HepG2 (cell line): ENCODE data around the gene TLR1. TPM values are rescaled to one million over a fixed set of nuclear protein-coding genes. Genes with fewer than 3 reads are reported as not detected.

Experiments used
- ATAC-seq: fragments of 200-7000 bp; cut with Tn5 transposase; 3 replicates; pipeline ENCODE4 v1.9.1; 2020; ENCODE audit warnings: mild to moderate bottlenecking, moderate library complexity
- BruUV-seq: library from RNA; stranded (reverse); fragments of 400-500 nt; replicated peaks from 2 replicates; lab custom pipeline; 2021; lab: Mats Ljungman, UMichigan
- CTCF ChIA-PET: fragments of 300-600 bp; formaldehyde crosslinking; extraction: SDS; loops from one replicate; lab custom pipeline; 2021; ENCODE audit warnings: low total read pairs, inconsistent platforms, low intra/inter-chr PET ratio; lab: Yijun Ruan, JAX
- POLR2A ChIA-PET: fragments of 350-600 bp; sonication (Branson Sonifier 250); formaldehyde crosslinking; loops from one replicate; lab custom pipeline; 2020; ENCODE audit warnings: antibody characterized with exemption, inconsistent platforms; lab: Yijun Ruan, JAX
- DNase-seq: peaks from one replicate; pipeline ENCODE4 v3.0.0-alpha.2; 2015; ENCODE audit warnings: low spot score
- FAIRE-seq: peaks from 3 replicates; lab custom pipeline; 2011; peaks lifted over from hg19 to GRCh38; lab: Jason Lieb, UNC
- H2AFZ ChIP-seq: one replicate; pipeline ENCODE4 v1.6.1; 2011; ENCODE audit warnings: low read length, inconsistent platforms
- H3K27ac ChIP-seq: fragments of 300-600 bp; 3 replicates; pipeline ENCODE4 v1.8.0; 2011; ENCODE audit warnings: mixed run types, mild to moderate bottlenecking, mixed read lengths, low read length, inconsistent platforms; ENCODE audit not compliant: insufficient read depth; ENCODE audit errors: extremely low read length
- H3K27me3 ChIP-seq, 2 experiments: fragments of 200-600 bp in 1 of 2; 2 replicates in 1 of 2; 3 replicates in 1 of 2; pipeline versions ENCODE4 v1.6.0 to v1.8.0; 2011; ENCODE audit warnings: low read length in 2 of 2, mild to moderate bottlenecking in 2 of 2, moderate library complexity in 2 of 2, inconsistent platforms in 1 of 2; ENCODE audit not compliant: insufficient read depth in 2 of 2, control insufficient read depth in 1 of 2
- H3K36me3 ChIP-seq, 2 experiments: fragments of 200-600 bp in 1 of 2; replicated peaks in 1 of 2; 2 replicates in 1 of 2; 3 replicates in 1 of 2; pipeline versions ENCODE4 v1.5.1 to v1.8.0; 2011; ENCODE audit warnings: low read length in 2 of 2, inconsistent platforms in 1 of 2; ENCODE audit not compliant: insufficient read depth in 2 of 2, control insufficient read depth in 1 of 2
- H3K4me1 ChIP-seq: 2 replicates; pipeline ENCODE4 v1.5.1; 2012; ENCODE audit warnings: low read length, inconsistent platforms; ENCODE audit not compliant: insufficient read depth
- H3K4me2 ChIP-seq: 2 replicates; pipeline ENCODE4 v1.6.0; 2011; ENCODE audit warnings: low read depth, low read length, inconsistent platforms
- H3K4me3 ChIP-seq, 3 experiments: fragments of 200-600 bp in 1 of 3; sonication (generic), shearing (Covaris generic) in 1 of 3; replicated peaks in 1 of 3; 2 replicates each; pipeline ENCODE4 v1.5.1; 2011 to 2016; ENCODE audit warnings: low read length in 3 of 3, inconsistent platforms in 2 of 3, low read depth in 2 of 3, mild to moderate bottlenecking in 2 of 3, control low read depth in 1 of 3, mixed read lengths in 1 of 3; ENCODE audit not compliant: insufficient read depth in 1 of 3
- H3K79me2 ChIP-seq: one replicate; pipeline ENCODE4 v1.6.1; 2011; ENCODE audit warnings: low read length, inconsistent platforms; ENCODE audit not compliant: insufficient read depth
- H3K9ac ChIP-seq: 2 replicates; pipeline ENCODE4 v1.6.0; 2011; ENCODE audit warnings: mild to moderate bottlenecking, low read depth, low read length, inconsistent platforms; ENCODE audit not compliant: insufficient read depth
- H3K9me3 ChIP-seq: 2 replicates; pipeline ENCODE4 v1.5.1; 2012; ENCODE audit warnings: mild to moderate bottlenecking, low read length
- H4K20me1 ChIP-seq: 2 replicates; pipeline ENCODE4 v1.6.0; 2011; ENCODE audit warnings: inconsistent platforms, mild to moderate bottlenecking, low read length, moderate library complexity; ENCODE audit not compliant: insufficient read depth
- GABPB1 ChIP-seq: IDR thresholded peaks from 2 replicates; pipeline ENCODE4 v1.6.1; 2016; ENCODE audit warnings: mild to moderate bottlenecking, missing genetic modification reagents, moderate library complexity, missing compliant biosample characterization
- KDM6A ChIP-seq: IDR thresholded peaks from 2 replicates; pipeline ENCODE4 v1.6.1; 2016; ENCODE audit warnings: low read depth
- PRPF4 ChIP-seq: fragments of 200-400 bp; formaldehyde crosslinking; IDR thresholded peaks from 2 replicates; pipeline ENCODE4 v1.6.1; 2016; ENCODE audit warnings: low read length, low read depth; ENCODE audit not compliant: poor library complexity, severe bottlenecking
- ZNF335 ChIP-seq: sonication (generic); formaldehyde crosslinking; IDR thresholded peaks from 2 replicates; pipeline ENCODE4 v1.4.0; 2020; ENCODE audit warnings: missing genetic modification reagents
- ZNF451 ChIP-seq: sonication (generic); formaldehyde crosslinking; IDR thresholded peaks from 2 replicates; pipeline ENCODE4 v1.5.0; 2020; ENCODE audit warnings: mild to moderate bottlenecking, missing genetic modification reagents
- ZNF589 ChIP-seq: sonication (generic); formaldehyde crosslinking; conservative IDR thresholded peaks from 2 replicates; pipeline ENCODE4 v1.8.0; 2022; ENCODE audit warnings: mild to moderate bottlenecking, moderate library complexity, missing genetic modification reagents
- ZNF839 ChIP-seq: sonication (generic); formaldehyde crosslinking; IDR thresholded peaks from 2 replicates; pipeline ENCODE4 v1.4.0; 2020; ENCODE audit warnings: missing genetic modification reagents, mild to moderate bottlenecking, borderline replicate concordance
- in situ Hi-C: cut with HindIII; loops from 2 replicates; pipeline ENCODE4 v1.10.0; 2017; ENCODE audit warnings: low pct_unique_long_range_greater_than_20kb; ENCODE audit not compliant: extremely low pct_ligation_motif_present
- intact Hi-C: fragments of 100-400 bp; cut with micrococcal nuclease; formaldehyde crosslinking; loops from one replicate; pipeline ENCODE4 v1.10.0; 2022; ENCODE audit not compliant: unreplicated experiment
- polyA plus RNA-seq, 8 experiments: library from polyadenylated mRNA; depleted of rRNA in 3 of 8; stranded (reverse) in 7 of 8; unstranded in 1 of 8; fragments of >200 nt; fragmentation: Illumina TruSeq in 4 of 8; extraction: Trizol in 4 of 8; gene quantifications; 2 replicates each; pipeline versions ENCODE4 v1.2.1 to v1.2.3, GENCODE V29; 2011 to 2016; ENCODE audit warnings: low read depth in 4 of 8, missing spikeins in 1 of 8, mixed read lengths in 1 of 8; ENCODE audit not compliant: insufficient read depth in 1 of 8
- small RNA-seq, 3 experiments: library from RNA; depleted of rRNA; stranded (forward); fragments of <200 nt; gene quantifications; one replicate each; pipeline ENCODE3, GENCODE V24; 2012; ENCODE audit warnings: low read depth in 2 of 3, low replicate concordance in 1 of 3; ENCODE audit not compliant: insufficient read length in 3 of 3, insufficient read depth in 2 of 3
- total RNA-seq, 5 experiments: library from RNA; depleted of rRNA; stranded (reverse); fragments of >200 nt; fragmentation: Illumina TruSeq; extraction: Trizol; gene quantifications; 2 replicates each; pipeline ENCODE4 v1.2.3, GENCODE V29; 2016; ENCODE audit warnings: low read depth in 1 of 5
- TF ChIP-seq, protein P1 (sequence below): IDR thresholded peaks from 2 replicates; pipeline ENCODE4 v1.6.1; 2016; ENCODE audit warnings: low read depth, borderline replicate concordance
- TF ChIP-seq, protein P2 (sequence below): IDR thresholded peaks from 2 replicates; pipeline ENCODE4 v1.6.1; 2016; ENCODE audit warnings: low read depth

The TLR1 gene
- total and polyA plus RNA-seq, 2 of the 13 experiments (the other 11 are each of a cell fraction or from before 2014, with no cell fraction given) = 0.08 to 0.11 TPM

DNA sequence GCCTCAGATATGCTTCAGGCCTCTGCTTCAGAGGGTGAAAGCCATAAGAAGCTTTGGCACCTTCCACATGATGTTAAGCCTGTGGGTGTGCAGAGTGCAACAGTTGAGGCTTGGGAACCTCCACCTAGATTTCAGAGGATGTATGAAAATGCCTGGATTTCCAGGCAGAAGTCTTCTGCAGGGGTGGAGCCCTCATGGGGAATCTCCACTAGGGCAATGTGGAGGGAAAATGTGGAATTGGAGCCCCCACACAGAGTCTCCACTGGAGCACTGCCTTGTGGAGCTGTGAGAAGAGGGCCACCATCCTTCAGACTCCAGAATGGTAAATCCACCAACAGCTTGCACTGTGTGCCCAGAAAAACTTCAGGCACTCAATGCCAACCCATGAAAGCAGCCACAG is 57.0 kb downstream of the TLR1 start:
- DNase-seq (no peak), ATAC-seq (no peak), FAIRE-seq (no peak)
- Histone ChIP-seq H3K4me2 (no peak overlapping the region), H3K27me3 (no peaks in the 10 kb centered on the region), H3K79me2 (no peaks in the 10 kb centered on the region), H3K9ac (no peak overlapping the region), H3K4me3 (no peak overlapping the region), H4K20me1 (no peaks in the 10 kb centered on the region), H3K36me3 (no peaks in the 10 kb centered on the region), H3K9me3 (peaks cover 16% of the 10 kb centered on the region), H3K4me1 (peaks cover 12% of the 10 kb centered on the region), H2AFZ (no peak overlapping the region), H3K27ac (no peak overlapping the region)
- in situ Hi-C loops (no loop called here), intact Hi-C loops (no loop called here)
- CTCF ChIA-PET = no interaction called here
- TF ChIP-seq ZNF335 (CRISPR knock-in tag) (no peak), ZNF451 (CRISPR knock-in tag) (no peak), PRPF4 (no peak), GABPB1 (no peak), ZNF839 (CRISPR knock-in tag) (no peak), ZNF589 (CRISPR knock-in tag) (no peak), KDM6A (CRISPR knock-in tag) (no peak)
- TF ChIP-seq, protein P1, sequence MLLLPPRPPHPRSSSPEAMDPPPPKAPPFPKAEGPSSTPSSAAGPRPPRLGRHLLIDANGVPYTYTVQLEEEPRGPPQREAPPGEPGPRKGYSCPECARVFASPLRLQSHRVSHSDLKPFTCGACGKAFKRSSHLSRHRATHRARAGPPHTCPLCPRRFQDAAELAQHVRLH = no peak
- TF ChIP-seq, protein P2, sequence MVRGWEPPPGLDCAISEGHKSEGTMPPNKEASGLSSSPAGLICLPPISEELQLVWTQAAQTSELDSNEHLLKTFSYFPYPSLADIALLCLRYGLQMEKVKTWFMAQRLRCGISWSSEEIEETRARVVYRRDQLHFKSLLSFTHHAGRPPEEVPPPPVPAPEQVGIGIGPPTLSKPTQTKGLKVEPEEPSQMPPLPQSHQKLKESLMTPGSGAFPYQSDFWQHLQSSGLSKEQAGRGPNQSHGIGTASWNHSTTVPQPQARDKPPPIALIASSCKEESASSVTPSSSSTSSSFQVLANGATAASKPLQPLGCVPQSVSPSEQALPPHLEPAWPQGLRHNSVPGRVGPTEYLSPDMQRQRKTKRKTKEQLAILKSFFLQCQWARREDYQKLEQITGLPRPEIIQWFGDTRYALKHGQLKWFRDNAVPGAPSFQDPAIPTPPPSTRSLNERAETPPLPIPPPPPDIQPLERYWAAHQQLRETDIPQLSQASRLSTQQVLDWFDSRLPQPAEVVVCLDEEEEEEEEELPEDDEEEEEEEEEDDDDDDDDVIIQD (CRISPR knock-in tag) = no peak
- POLR2A ChIA-PET = no interaction called here
- BruUV-seq = no TSS peak

Small RNA genes within 50 kb of the gene (small RNA-seq; reads per million reads assigned to genes)
- 0 reads per million in 3 experiments for gene RNA5SP158

Other genes starting within 250 kb of the TLR1 start
- 29.1 and 45.2 TPM in 2 replicates for gene KLF3, start 140.6 kb downstream of the TLR1 start, total RNA-seq (2016; rRNA removed; fragmentation: Illumina TruSeq; extraction: Trizol)
- gene KLF3, start 140.6 kb downstream of the TLR1 start, polyA plus RNA-seq (2011; rRNA removed) = 32.2 and 37.8 TPM in 2 replicates
- not detected in 2 replicates for gene TLR10, start 21.8 kb downstream of the TLR1 start, total RNA-seq (2016; rRNA removed; fragmentation: Illumina TruSeq; extraction: Trizol)
- gene TLR10, start 21.8 kb downstream of the TLR1 start, polyA plus RNA-seq (2011; rRNA removed) = not detected in 2 replicates
- 0.52 and 0.71 TPM in 2 replicates for gene TLR6, start 52.0 kb upstream of the TLR1 start, total RNA-seq (2016; rRNA removed; fragmentation: Illumina TruSeq; extraction: Trizol)
- gene TLR6, start 52.0 kb upstream of the TLR1 start, polyA plus RNA-seq (2011; rRNA removed) = 0.18 and 0.33 TPM in 2 replicates
- 61.0 and 87.0 TPM in 2 replicates for gene FAM114A1, start 63.0 kb upstream of the TLR1 start, total RNA-seq (2016; rRNA removed; fragmentation: Illumina TruSeq; extraction: Trizol)
- 70.4 and 76.9 TPM in 2 replicates for gene FAM114A1, start 63.0 kb upstream of the TLR1 start, polyA plus RNA-seq (2011; rRNA removed)
- gene TMEM156, start 227.6 kb upstream of the TLR1 start, total RNA-seq (2016; rRNA removed; fragmentation: Illumina TruSeq; extraction: Trizol) = not detected in 2 replicates
- gene TMEM156, start 227.6 kb upstream of the TLR1 start, polyA plus RNA-seq (2011; rRNA removed) = 1.2 and 1.6 TPM in 2 replicates